Measurements from ENCODE around the gene DEAF1. TPM values are rescaled to one million over a fixed set of nuclear protein-coding genes. Genes with fewer than 3 reads are reported as not detected.

Gene DEAF1
- total and polyA plus RNA-seq, 2 of the 13 experiments (the other 11 are each of a cell fraction or from before 2014, with no cell fraction given) = 22.3 to 29.6 TPM

DNA sequence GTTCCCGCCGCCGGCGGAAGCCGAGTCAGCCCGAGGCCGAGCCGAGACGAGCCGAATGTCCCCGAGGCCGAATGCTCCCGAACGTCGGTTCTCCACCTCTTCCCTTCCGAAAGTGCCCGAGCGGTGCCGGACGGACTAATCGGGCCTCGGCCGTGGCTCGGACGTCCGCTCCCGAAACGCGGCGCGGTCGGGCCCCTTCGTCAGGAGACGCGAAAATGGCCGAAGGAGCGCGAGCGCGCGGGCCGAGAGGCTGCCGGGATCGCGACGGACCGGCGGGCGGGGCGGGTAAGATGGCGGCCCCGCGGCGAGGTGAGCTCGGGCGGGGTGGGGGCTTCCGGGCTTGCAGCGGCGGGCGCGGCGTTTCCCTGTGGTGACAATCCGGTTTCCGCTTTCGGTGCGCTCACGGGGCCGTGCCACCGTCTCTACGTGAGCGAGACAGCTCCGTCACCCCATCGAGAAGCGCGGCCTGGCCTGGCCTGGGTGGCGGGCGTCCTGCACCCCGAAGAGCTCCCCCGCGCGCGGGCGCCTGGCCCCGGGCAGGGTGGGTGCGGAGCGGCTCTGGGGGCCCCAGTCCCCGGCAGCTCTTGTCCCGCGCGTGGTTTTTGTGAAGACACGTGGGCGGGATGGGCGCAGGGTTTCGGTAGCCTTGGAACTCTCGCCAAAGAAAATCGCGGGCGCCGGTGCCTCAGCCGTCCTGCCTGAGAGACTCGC is 671 bp upstream of the DEAF1 start, which contains the start of gene TMEM80 (continued):
- TF ChIP-seq, protein P1, sequence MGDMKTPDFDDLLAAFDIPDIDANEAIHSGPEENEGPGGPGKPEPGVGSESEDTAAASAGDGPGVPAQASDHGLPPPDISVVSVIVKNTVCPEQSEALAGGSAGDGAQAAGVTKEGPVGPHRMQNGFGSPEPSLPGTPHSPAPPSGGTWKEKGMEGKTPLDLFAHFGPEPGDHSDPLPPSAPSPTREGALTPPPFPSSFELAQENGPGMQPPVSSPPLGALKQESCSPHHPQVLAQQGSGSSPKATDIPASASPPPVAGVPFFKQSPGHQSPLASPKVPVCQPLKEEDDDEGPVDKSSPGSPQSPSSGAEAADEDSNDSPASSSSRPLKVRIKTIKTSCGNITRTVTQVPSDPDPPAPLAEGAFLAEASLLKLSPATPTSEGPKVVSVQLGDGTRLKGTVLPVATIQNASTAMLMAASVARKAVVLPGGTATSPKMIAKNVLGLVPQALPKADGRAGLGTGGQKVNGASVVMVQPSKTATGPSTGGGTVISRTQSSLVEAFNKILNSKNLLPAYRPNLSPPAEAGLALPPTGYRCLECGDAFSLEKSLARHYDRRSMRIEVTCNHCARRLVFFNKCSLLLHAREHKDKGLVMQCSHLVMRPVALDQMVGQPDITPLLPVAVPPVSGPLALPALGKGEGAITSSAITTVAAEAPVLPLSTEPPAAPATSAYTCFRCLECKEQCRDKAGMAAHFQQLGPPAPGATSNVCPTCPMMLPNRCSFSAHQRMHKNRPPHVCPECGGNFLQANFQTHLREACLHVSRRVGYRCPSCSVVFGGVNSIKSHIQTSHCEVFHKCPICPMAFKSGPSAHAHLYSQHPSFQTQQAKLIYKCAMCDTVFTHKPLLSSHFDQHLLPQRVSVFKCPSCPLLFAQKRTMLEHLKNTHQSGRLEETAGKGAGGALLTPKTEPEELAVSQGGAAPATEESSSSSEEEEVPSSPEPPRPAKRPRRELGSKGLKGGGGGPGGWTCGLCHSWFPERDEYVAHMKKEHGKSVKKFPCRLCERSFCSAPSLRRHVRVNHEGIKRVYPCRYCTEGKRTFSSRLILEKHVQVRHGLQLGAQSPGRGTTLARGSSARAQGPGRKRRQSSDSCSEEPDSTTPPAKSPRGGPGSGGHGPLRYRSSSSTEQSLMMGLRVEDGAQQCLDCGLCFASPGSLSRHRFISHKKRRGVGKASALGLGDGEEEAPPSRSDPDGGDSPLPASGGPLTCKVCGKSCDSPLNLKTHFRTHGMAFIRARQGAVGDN (CRISPR knock-in tag; IDR thresholded peaks at IDR 0.05) = peak; percentile 89
- no peak for TF ChIP-seq HHEX (CRISPR knock-in tag; IDR thresholded peaks at IDR 0.05)
- TF ChIP-seq XRCC5 (optimal IDR thresholded peaks at IDR 0.05; ENCODE audit: low read length) = peak; percentile 43
- TF ChIP-seq ZSCAN30 (CRISPR knock-in tag; IDR thresholded peaks at IDR 0.05) = no peak
- TF ChIP-seq ZNF567 (CRISPR knock-in tag; IDR thresholded peaks at IDR 0.05; ENCODE audit: borderline replicate concordance) = no peak
- TF ChIP-seq SP1 (IDR thresholded peaks at IDR 0.05) = no peak
- no peak for TF ChIP-seq SP1 (CRISPR knock-in tag; IDR thresholded peaks at IDR 0.05)
- TF ChIP-seq HNRNPUL1 (IDR thresholded peaks at IDR 0.05; ENCODE audit: low read depth, low read length) = no peak
- TF ChIP-seq HNRNPK (IDR thresholded peaks at IDR 0.05; ENCODE audit: low read depth, low read length, poor library complexity, severe bottlenecking) = peak; percentile 54
- 0 out of 2 replicates have a peak, but pooled peaks have one; percentile 20 for TF ChIP-seq ZSCAN31 (CRISPR knock-in tag; IDR thresholded peaks at IDR 0.05; ENCODE audit: low read depth)
- TF ChIP-seq ZNF83 (CRISPR knock-in tag; IDR thresholded peaks at IDR 0.05; ENCODE audit: borderline replicate concordance) = no peak
- TF ChIP-seq SKIL (CRISPR knock-in tag; IDR thresholded peaks at IDR 0.05; ENCODE audit: borderline replicate concordance) = no peak
- peak; percentile 76; the same call in 1 of the 2 replicates for TF ChIP-seq ZNF709 (CRISPR knock-in tag; IDR thresholded peaks at IDR 0.05)
- peak; percentile 86; the same call in 1 of the 2 replicates for TF ChIP-seq SRY (CRISPR knock-in tag; IDR thresholded peaks at IDR 0.05)
- no peak for TF ChIP-seq ZBTB49 (CRISPR knock-in tag; IDR thresholded peaks at IDR 0.05; ENCODE audit: borderline replicate concordance)
- TF ChIP-seq RAD21 (CRISPR knock-in tag; IDR thresholded peaks at IDR 0.05) = peak; percentile 43
- no peak for TF ChIP-seq HOXA7 (CRISPR knock-in tag; IDR thresholded peaks at IDR 0.05)
- peak; percentile 71; the same call in 1 of the 2 replicates for TF ChIP-seq SATB2 (CRISPR knock-in tag; IDR thresholded peaks at IDR 0.05)
- TF ChIP-seq, protein P2, sequence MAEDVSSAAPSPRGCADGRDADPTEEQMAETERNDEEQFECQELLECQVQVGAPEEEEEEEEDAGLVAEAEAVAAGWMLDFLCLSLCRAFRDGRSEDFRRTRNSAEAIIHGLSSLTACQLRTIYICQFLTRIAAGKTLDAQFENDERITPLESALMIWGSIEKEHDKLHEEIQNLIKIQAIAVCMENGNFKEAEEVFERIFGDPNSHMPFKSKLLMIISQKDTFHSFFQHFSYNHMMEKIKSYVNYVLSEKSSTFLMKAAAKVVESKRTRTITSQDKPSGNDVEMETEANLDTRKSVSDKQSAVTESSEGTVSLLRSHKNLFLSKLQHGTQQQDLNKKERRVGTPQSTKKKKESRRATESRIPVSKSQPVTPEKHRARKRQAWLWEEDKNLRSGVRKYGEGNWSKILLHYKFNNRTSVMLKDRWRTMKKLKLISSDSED (CRISPR knock-in tag; IDR thresholded peaks at IDR 0.05) = no peak
- peak; percentile 82 for TF ChIP-seq CBFB (CRISPR knock-in tag; IDR thresholded peaks at IDR 0.05)
- TF ChIP-seq RBAK (CRISPR knock-in tag; IDR thresholded peaks at IDR 0.05) = no peak
